Measurements from ENCODE around the gene PCSK6.

DNA sequence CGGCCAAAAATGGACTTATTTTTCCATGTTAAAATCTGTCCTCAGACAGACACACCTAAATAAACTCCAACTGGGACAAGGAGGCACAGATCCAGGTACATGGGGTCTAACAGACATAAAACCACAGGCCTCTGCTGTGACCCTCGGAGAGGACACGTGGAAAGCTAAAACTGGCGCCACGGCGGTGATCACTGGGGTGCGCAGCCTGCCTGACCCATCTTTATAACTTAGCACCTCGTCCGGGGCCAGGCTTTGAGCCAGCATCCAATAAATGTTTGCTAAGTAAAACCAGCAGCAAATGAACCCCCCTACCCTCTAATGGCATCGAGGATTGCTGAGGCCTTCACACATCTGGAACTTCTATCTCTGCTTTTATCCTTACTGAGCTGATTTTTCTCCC lies 15.3 kb downstream of the PCSK6 start:
- TF ChIP-seq CTCF (IDR thresholded peaks at IDR 0.05), result no peak
- no peak for TF ChIP-seq SIN3A (IDR thresholded peaks at IDR 0.05; ENCODE audit: borderline replicate concordance, insufficient read depth, low read depth, low read length)
- TF ChIP-seq POLR2AphosphoS5 (IDR thresholded peaks at IDR 0.05; ENCODE audit: low read depth, low read length), result no peak

Measured in Panc1 (cell line).